ENCODE measurements around the gene IGSF6. TPM values are rescaled to one million over a fixed set of nuclear protein-coding genes. Genes with fewer than 3 reads are reported as not detected.

The IGSF6 gene
- total and polyA plus RNA-seq, 9 of the 15 experiments (the other 6 are each of a cell fraction or from before 2014, with no cell fraction given), result 0.07 TPM; not detected in 8

DNA sequence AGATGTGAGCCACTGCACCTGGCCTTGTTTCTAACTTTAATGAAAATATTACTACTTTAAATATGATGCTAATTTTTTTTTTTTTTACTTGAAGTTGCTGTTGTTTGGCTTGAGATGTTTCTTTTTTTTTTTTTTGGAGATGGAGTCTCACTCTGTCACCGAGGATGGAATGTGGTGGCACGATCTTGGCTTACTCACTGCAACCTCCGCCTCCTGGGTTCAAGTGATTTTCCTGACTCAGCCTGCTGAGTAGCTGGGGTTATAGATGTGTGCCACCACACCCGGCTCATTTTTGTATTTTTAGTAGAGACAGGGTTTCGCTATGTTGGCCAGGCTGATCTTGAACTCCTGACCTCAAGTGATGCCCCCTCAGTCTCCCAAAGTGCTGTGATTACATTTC lies 23.6 kb downstream of the IGSF6 start:
- Histone ChIP-seq H3K27me3 (ENCODE audit: control insufficient read depth in 2 of 2, insufficient read depth in 2 of 2, low read length in 2 of 2) (no peaks in the 10 kb centered on the region), H3K79me2 (ENCODE audit: control insufficient read depth, insufficient read depth, low read length) (no peaks in the 10 kb centered on the region), H3K4me2 (ENCODE audit: insufficient read depth, low read length) (no peak overlapping the region), H3K9me3 (replicated peaks; ENCODE audit: control insufficient read depth, insufficient read depth, low read depth, low read length) (peaks cover 2% of the 10 kb centered on the region; the same call in 1 of the 2 replicates), H2AFZ (ENCODE audit: low read depth, low read length) (no peak overlapping the region), H3K9ac (ENCODE audit: insufficient read depth in 1 of 2, low read depth in 2 of 2, low read length in 2 of 2) (no peak overlapping the region), H3K9me1 (ENCODE audit: control insufficient read depth, insufficient read depth, low read length) (no peaks in the 10 kb centered on the region), H3K4me3 (no peak overlapping the region), H4K20me1 (replicated peaks; ENCODE audit: control insufficient read depth, insufficient read depth, low read length) (no peaks in the 10 kb centered on the region), H3K4me1 (replicated peaks in 1 of 2; ENCODE audit: control insufficient read depth in 2 of 2, insufficient read depth in 2 of 2, low read length in 2 of 2) (0 out of 5 replicates have a peak, but pooled peaks cover 0 to 3% of the 10 kb centered on the region in 2 experiments), H3K36me3 (ENCODE audit: control insufficient read depth, insufficient read depth, low read length) (peaks cover 49% of the 10 kb centered on the region; the same call in 2 of the 3 replicates), H3K27ac (ENCODE audit: extremely low read depth, low read depth, low read length) (no peak overlapping the region)
- no TSS peak for BruUV-seq (replicated peaks)
- WGBS (ENCODE audit: insufficient coverage, low coverage, missing lambda C conversion rate), result 96% methylated on average over 3 of the region's 5 CpGs
- intact Hi-C loops (cut with micrococcal nuclease) (no loop called here), in situ Hi-C loops (cut with MboI) (no loop called here)
- ChIA-PET CTCF (ENCODE audit: low intra/inter-chr PET ratio) (no interaction called here), POLR2A (no interaction called here)
- no peak for FAIRE-seq
- no peak for ATAC-seq
- TF ChIP-seq, protein P1, sequence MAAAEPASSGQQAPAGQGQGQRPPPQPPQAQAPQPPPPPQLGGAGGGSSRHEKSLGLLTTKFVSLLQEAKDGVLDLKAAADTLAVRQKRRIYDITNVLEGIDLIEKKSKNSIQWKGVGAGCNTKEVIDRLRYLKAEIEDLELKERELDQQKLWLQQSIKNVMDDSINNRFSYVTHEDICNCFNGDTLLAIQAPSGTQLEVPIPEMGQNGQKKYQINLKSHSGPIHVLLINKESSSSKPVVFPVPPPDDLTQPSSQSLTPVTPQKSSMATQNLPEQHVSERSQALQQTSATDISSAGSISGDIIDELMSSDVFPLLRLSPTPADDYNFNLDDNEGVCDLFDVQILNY (CRISPR knock-in tag; IDR thresholded peaks at IDR 0.05), result no peak
- TF ChIP-seq CBX5 (IDR thresholded peaks at IDR 0.05; ENCODE audit: borderline replicate concordance, low read depth) (no peak), THRAP3 (IDR thresholded peaks at IDR 0.05; ENCODE audit: borderline replicate concordance) (no peak), PHF20 (IDR thresholded peaks at IDR 0.05; ENCODE audit: partially characterized antibody) (no peak), ZC3H11A (IDR thresholded peaks at IDR 0.05; ENCODE audit: low read depth, low read length) (no peak), CBFA2T3 (IDR thresholded peaks at IDR 0.05) (no peak), ELF1 (tag; IDR thresholded peaks at IDR 0.05) (no peak), NFRKB (IDR thresholded peaks at IDR 0.05; ENCODE audit: low read depth) (no peak), PHB2 (IDR thresholded peaks at IDR 0.05; ENCODE audit: low read depth) (no peak), HEY1 (CRISPR knock-in tag; IDR thresholded peaks at IDR 0.05; ENCODE audit: borderline replicate concordance) (no peak), ETV6 (IDR thresholded peaks at IDR 0.05; ENCODE audit: borderline replicate concordance in 1 of 2, low read depth in 2 of 2, low read length in 1 of 2) (no peak), ETV6 (CRISPR knock-in tag; IDR thresholded peaks at IDR 0.05; ENCODE audit: borderline replicate concordance) (no peak), SNIP1 (IDR thresholded peaks at IDR 0.05; ENCODE audit: low read depth) (no peak), KDM2B (CRISPR knock-in tag; IDR thresholded peaks at IDR 0.05) (no peak)
- TF ChIP-seq, protein P2, sequence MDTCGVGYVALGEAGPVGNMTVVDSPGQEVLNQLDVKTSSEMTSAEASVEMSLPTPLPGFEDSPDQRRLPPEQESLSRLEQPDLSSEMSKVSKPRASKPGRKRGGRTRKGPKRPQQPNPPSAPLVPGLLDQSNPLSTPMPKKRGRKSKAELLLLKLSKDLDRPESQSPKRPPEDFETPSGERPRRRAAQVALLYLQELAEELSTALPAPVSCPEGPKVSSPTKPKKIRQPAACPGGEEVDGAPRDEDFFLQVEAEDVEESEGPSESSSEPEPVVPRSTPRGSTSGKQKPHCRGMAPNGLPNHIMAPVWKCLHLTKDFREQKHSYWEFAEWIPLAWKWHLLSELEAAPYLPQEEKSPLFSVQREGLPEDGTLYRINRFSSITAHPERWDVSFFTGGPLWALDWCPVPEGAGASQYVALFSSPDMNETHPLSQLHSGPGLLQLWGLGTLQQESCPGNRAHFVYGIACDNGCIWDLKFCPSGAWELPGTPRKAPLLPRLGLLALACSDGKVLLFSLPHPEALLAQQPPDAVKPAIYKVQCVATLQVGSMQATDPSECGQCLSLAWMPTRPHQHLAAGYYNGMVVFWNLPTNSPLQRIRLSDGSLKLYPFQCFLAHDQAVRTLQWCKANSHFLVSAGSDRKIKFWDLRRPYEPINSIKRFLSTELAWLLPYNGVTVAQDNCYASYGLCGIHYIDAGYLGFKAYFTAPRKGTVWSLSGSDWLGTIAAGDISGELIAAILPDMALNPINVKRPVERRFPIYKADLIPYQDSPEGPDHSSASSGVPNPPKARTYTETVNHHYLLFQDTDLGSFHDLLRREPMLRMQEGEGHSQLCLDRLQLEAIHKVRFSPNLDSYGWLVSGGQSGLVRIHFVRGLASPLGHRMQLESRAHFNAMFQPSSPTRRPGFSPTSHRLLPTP (IDR thresholded peaks at IDR 0.05; ENCODE audit: borderline replicate concordance, extremely low read depth, insufficient read length), result no peak
- no peak for DNase-seq (ENCODE audit: extremely low read depth in 1 of 4, low spot score in 3 of 4)
